Breast epithelium (tissue), 4 donors: ENCODE measurements around the gene SLC30A1. TPM values are rescaled to one million over a fixed set of nuclear protein-coding genes. Genes with fewer than 3 reads are reported as not detected.

Source experiments
- DNase-seq, 2 donors: peaks; one replicate each; pipeline ENCODE4 v3.0.0-alpha.2; 2019; ENCODE audit warnings: low spot score in 2 of 2
- H3K27ac ChIP-seq, 2 donors: fragments of 200-600 bp; sonication (generic) in 1 of 2; one replicate each; pipeline ENCODE4 v1.5.1; 2016 to 2019; ENCODE audit warnings: mild to moderate bottlenecking in 1 of 2
- H3K27me3 ChIP-seq, 2 donors: fragments of 200-600 bp; sonication (generic) in 1 of 2; one replicate each; pipeline versions ENCODE4 v1.5.1 to v1.6.0; 2017 to 2019; ENCODE audit warnings: control low read depth in 1 of 2, mild to moderate bottlenecking in 1 of 2
- H3K36me3 ChIP-seq: fragments of 200-600 bp; one replicate; pipeline ENCODE4 v1.5.1; 2019
- H3K4me1 ChIP-seq, 2 donors: fragments of 200-600 bp; sonication (generic); one replicate each; pipeline ENCODE4 v1.5.1; 2016 to 2019; ENCODE audit warnings: control low read depth in 1 of 2
- H3K4me3 ChIP-seq, 3 donors: fragments of 200-600 bp; sonication (generic); 1 replicate in 2 of 3; 2 replicates in 1 of 3; pipeline ENCODE4 v1.5.1; 2016 to 2019; ENCODE audit warnings: mild to moderate bottlenecking in 3 of 3, moderate library complexity in 2 of 3
- H3K9me3 ChIP-seq, 2 donors: fragments of 200-600 bp; sonication (generic) in 1 of 2; one replicate each; pipeline ENCODE4 v1.5.1; 2016 to 2019; ENCODE audit warnings: control low read depth in 1 of 2
- POLR2A ChIP-seq: fragments of 450-650 bp; IDR thresholded peaks from one replicate; pipeline ENCODE4 v1.6.1; 2016; ENCODE audit warnings: antibody characterized with exemption, mild to moderate bottlenecking, moderate library complexity
- POLR2AphosphoS5 ChIP-seq, 3 donors: sonication (generic); formaldehyde crosslinking; IDR thresholded peaks; one replicate each; pipeline ENCODE4 v1.6.1; 2017; ENCODE audit warnings: antibody characterized with exemption in 3 of 3
- intact Hi-C: fragments of 100-400 bp; cut with DNase I; formaldehyde crosslinking; loops from one replicate; pipeline ENCODE4 v1.15.1; 2023; ENCODE audit warnings: low total_unique reads
- total RNA-seq, 3 donors: library from RNA; depleted of rRNA; stranded (reverse); fragments of >200 nt; gene quantifications; one replicate each; pipeline ENCODE4 v1.1.0, GENCODE V29; 2016
- TF ChIP-seq, protein P1 (sequence below), 3 donors: fragments of 450-650 bp; IDR thresholded peaks; one replicate each; pipeline ENCODE4 v1.5.1; 2016 to 2017; ENCODE audit warnings: antibody characterized with exemption in 3 of 3, mild to moderate bottlenecking in 3 of 3, moderate library complexity in 3 of 3

Gene SLC30A1
- total RNA-seq, 3 donors from 2014 or later = 16.1 to 21.2 (median 16.3) TPM

DNA sequence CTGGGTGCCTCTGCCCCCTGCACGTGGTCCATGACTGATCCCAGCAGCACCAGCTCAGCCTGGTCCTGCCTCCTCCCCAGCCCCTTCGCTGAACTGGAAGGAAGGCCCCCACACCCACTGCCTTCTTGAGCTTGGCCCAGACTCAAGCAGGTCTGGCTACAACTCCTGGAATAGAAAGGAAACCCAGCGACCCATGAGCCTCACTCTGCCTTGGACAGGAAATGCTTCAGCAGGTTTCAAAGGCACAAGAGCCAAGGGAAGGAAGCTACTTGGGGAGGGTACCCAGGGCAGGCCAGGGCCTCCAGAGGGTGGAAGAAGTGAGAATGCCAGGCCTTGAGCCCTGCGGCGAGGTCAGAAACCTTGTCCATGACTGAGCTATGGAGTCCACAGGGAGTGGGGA, 51.1 kb downstream of the SLC30A1 start:
- TF ChIP-seq POLR2AphosphoS5 (IDR thresholded peaks at IDR 0.05) (no peak), POLR2A (no peak)
- TF ChIP-seq, protein P1, sequence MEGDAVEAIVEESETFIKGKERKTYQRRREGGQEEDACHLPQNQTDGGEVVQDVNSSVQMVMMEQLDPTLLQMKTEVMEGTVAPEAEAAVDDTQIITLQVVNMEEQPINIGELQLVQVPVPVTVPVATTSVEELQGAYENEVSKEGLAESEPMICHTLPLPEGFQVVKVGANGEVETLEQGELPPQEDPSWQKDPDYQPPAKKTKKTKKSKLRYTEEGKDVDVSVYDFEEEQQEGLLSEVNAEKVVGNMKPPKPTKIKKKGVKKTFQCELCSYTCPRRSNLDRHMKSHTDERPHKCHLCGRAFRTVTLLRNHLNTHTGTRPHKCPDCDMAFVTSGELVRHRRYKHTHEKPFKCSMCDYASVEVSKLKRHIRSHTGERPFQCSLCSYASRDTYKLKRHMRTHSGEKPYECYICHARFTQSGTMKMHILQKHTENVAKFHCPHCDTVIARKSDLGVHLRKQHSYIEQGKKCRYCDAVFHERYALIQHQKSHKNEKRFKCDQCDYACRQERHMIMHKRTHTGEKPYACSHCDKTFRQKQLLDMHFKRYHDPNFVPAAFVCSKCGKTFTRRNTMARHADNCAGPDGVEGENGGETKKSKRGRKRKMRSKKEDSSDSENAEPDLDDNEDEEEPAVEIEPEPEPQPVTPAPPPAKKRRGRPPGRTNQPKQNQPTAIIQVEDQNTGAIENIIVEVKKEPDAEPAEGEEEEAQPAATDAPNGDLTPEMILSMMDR (IDR thresholded peaks at IDR 0.05) = no peak
- Histone ChIP-seq H3K4me1 (no peaks in the 10 kb centered on the region), H3K27ac (no peak overlapping the region)

GRCh38 chr1:211527006-211527405, 52.0 kb downstream of the SLC30A1 start:
- TF ChIP-seq POLR2AphosphoS5 (IDR thresholded peaks at IDR 0.05) (no peak), POLR2A (no peak)
- TF ChIP-seq, protein P1 (IDR thresholded peaks at IDR 0.05) = no peak
- DNase-seq = no peak
- no peaks in the 10 kb centered on the region for H3K27me3 ChIP-seq
- H3K9me3 ChIP-seq = no peaks in the 10 kb centered on the region
- H3K4me3 ChIP-seq = no peak overlapping the region
- no peaks in the 10 kb centered on the region for H3K36me3 ChIP-seq
- H3K27ac ChIP-seq = no peak overlapping the region
- intact Hi-C loops = no loop called here
- H3K4me1 ChIP-seq = no peaks in the 10 kb centered on the region

More for the DNA sequence above, 51.1 kb downstream of the SLC30A1 start:
- H3K9me3 ChIP-seq = no peaks in the 10 kb centered on the region
- no peaks in the 10 kb centered on the region for H3K36me3 ChIP-seq
- intact Hi-C loops = no loop called here
- no peaks in the 10 kb centered on the region for H3K27me3 ChIP-seq
- no peak overlapping the region for H3K4me3 ChIP-seq
- DNase-seq = no peak

GRCh38 chr1:211526101-211526500, 52.9 kb downstream of the SLC30A1 start:
- Histone ChIP-seq H3K27ac (no peak overlapping the region), H3K36me3 (no peaks in the 10 kb centered on the region), H3K9me3 (no peaks in the 10 kb centered on the region), H3K4me1 (no peaks in the 10 kb centered on the region), H3K4me3 (no peak overlapping the region), H3K27me3 (no peaks in the 10 kb centered on the region)
- no peak for TF ChIP-seq POLR2AphosphoS5 (IDR thresholded peaks at IDR 0.05)
- TF ChIP-seq POLR2A = no peak
- TF ChIP-seq, protein P1 (IDR thresholded peaks at IDR 0.05) = no peak
- intact Hi-C loops = no loop called here
- no peak for DNase-seq

- Histone ChIP-seq H3K9me3 (no peaks in the 10 kb centered on the region), H3K4me1 (no peaks in the 10 kb centered on the region), H3K27ac (no peak overlapping the region), H3K4me3 (no peak overlapping the region), H3K36me3 (no peaks in the 10 kb centered on the region), H3K27me3 (no peaks in the 10 kb centered on the region)
- DNase-seq = no peak
- intact Hi-C loops = no loop called here
- no peak for TF ChIP-seq POLR2A
Measured at GRCh38 chr1:211525101-211525676, 53.8 kb downstream of the SLC30A1 start.

GRCh38 chr1:211524521-211524920, 54.4 kb downstream of the SLC30A1 start:
- Histone ChIP-seq H3K4me1 (no peaks in the 10 kb centered on the region), H3K27me3 (no peaks in the 10 kb centered on the region), H3K36me3 (no peaks in the 10 kb centered on the region), H3K4me3 (no peak overlapping the region), H3K9me3 (no peaks in the 10 kb centered on the region), H3K27ac (no peak overlapping the region)
- DNase-seq = no peak
- TF ChIP-seq, protein P1 (IDR thresholded peaks at IDR 0.05) = no peak
- intact Hi-C loops = no loop called here

- no peak overlapping the region for H3K27ac ChIP-seq
- TF ChIP-seq POLR2A (no peak), POLR2AphosphoS5 (IDR thresholded peaks at IDR 0.05) (no peak)
- TF ChIP-seq, protein P1 (IDR thresholded peaks at IDR 0.05) = no peak
- no peak overlapping the region for H3K4me3 ChIP-seq
- H3K36me3 ChIP-seq = no peaks in the 10 kb centered on the region
- DNase-seq = no peak
- intact Hi-C loops = no loop called here
- no peaks in the 10 kb centered on the region for H3K4me1 ChIP-seq
- no peaks in the 10 kb centered on the region for H3K27me3 ChIP-seq
- H3K9me3 ChIP-seq = no peaks in the 10 kb centered on the region
Measured at GRCh38 chr1:211522804-211523203, 56.2 kb downstream of the SLC30A1 start.
